GM19463 (cell line): ENCODE data around the gene BTBD9.
A peak's percentile ranks its signal among the peaks of the same experiment; 100 is the strongest.
"Not testable (repeated sequence)": the region's sequence is repeated elsewhere in the genome, so short reads cannot be mapped to it uniquely, and the experiment has no call there.

Experiments
- ATAC-seq: cut with Tn5 transposase; IDR thresholded peaks from one replicate; pipeline ENCODE4 v1.9.1; 2021; ENCODE audit warnings: mild to moderate bottlenecking, moderate library complexity; ENCODE audit not compliant: unreplicated experiment

BTBD9 gene

DNA sequence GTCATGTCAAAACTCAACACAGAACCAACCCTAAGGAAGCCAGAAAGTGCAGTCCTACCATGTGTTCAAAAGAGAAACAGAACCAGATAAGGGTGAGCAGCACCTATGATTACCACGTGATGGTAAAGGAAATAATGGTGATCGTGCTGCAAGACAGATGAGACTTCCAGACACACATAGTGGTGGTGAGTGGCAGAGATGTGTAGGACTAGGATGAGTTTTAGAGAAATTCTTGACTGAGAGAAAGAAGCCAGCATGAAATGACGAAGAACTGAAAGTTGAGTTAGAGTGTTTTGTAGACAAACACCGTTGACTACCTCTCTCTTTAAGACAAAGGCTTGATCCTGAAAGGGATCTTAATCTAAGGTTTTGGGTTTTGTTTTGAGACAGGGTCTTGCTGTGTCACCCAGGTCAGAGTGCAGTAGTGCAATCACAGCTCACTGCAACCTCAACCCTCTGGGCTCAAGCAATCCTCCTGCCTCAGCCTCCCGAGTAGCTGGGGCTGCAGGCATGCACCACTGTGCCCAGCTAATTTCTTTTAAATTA lies 10.6 kb upstream of the BTBD9 start:
- ATAC-seq, result no peak

DNA sequence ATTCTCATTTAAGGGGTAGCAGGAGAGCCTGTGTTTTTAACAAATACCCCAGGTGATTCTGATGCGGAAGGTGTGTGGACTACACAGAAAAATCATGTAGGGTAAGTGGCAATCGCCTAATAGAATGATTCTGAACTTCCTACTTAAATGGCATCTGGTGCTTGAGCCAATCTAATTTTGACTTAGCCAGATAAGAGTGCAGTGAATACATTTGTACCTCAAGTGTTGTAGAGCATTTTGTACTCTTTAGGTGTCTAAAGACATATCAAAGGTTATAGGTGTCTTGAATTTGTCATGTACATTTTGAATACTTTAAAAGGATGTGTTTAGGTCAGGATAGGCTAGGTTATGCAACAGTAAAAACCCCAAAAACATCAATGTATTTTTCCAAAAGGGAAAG lies 10.0 kb upstream of the BTBD9 start:
- no peak for ATAC-seq

DNA sequence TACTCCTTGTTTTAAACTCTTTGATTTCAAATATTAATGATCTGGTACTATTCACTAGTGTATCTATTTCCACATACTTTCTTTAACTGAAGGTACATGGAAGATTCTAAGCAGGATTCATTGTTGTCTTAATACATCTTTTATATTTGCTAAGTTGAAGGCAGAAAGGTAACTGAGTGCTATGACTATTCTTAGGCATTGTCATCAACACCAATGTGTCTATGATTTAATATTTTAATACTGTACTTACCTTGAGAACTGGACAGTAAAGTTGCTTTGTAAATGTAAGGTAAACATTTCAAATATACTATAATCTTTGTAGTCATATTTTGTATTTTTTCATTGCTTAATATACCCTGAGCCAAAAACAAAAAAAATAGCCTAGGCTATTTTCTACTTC lies 8.9 kb upstream of the BTBD9 start:
- ATAC-seq, result no peak

DNA sequence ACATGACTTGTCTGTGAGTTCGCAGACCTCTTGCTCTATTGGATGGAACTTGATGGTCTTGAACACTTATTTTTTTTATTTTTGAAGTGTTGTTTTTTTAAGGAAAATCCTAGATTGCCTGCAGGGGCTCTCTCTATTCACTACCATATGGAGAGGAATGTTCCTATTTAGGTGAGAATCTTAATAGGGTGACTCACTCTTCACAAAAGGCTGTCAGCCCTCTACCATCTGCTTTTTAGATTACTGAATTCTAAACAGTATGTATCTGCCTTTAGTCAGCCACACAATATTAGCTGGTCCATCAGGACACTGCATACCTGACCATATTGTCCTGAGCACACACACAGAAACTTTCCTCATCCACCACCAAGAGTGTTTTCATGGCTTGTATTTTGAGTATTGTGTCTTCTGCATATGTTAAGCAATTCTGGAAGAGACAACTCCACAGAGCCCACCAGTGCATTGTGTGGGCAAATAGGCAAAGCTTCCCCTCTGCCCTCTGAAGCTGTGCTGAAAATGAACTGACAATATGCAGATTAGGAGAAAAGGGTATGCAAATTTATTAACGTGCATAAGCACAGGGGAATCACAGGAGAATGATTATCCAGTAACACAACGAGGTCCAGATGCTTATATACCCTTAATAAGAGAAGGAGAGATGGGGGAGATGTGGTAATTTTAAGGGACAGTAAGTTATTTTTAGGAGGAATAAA lies 6.6 kb upstream of the BTBD9 start:
- ATAC-seq, result no peak

DNA sequence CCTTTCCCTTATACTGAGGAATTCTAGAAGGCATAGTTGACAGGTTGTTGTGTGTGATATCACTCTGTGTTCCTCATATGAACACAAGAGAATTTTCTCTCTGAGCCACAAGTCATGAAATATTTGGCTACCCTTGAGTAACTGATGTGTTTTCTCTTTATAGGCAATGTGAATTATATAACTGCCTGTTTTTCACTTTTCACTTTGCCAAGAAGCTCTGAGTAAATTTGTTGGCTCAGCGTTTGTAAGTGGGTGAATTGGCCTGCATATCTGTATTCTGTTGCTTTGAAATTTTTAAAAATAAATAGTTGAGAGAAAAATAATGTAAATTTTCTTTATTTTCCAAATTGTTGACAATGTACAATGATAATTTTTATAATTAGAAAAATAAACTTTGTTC lies 5.2 kb upstream of the BTBD9 start:
- ATAC-seq, result no peak

DNA sequence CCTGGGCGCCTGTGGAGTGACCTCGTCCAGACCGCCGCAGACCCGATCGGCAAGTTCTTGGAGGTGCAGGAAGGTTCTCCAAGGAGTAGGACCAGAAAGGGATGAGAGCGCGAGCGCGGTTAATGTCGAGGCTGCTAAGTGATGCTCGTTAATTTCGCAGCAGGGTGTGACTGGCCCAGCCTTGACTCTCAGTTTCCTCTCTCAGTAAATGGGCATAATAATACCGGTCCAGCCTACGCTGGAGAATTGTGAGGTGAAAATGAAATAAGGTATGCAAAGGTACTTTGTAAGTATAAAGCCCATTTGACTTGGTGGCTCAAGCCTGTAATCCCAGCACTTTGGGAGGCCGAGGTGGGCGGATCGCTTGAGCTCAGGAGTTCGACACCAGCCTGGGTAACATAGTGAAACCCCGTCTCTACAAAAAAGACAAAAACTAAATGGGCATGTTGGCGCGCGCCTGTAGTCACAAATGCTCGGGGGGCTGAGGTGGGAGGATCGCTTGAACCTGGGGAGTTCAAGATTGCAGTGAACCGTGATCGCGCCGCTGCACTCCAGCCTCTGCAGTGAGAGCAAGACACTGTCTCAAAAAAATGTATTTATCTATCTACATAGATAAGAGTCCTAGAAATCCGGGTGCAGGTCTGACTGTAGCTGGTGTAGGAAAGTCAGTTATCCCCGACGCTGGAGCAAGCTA lies 634 bp upstream of the BTBD9 start:
- no peak for ATAC-seq

DNA sequence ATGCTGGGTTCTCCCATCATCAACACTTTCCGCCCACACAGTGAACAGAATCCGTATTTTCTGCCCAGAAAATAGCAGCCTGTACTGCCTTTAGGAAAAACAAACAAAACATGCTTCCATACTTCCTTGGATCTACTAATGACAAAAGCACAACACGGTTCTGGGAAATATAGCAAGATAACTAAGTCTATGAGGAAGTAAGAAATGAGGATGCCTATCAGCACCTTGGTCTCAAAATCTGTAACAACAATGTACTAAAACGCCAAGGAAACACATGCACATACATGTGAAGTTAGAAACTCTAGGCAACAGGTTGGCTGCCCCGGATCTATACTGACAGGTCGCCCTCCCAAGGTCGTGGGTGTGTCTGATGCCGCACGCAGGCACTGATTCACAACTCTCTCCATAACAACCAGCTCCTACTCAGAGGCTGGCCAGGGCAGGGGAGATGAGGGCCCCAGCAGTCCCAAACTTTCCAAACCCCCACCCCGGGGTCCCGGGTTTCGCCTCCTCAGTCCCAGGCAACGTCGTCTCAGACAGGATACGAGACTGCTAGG lies 710 bp downstream of the BTBD9 start:
- peak; percentile 28 for ATAC-seq

DNA sequence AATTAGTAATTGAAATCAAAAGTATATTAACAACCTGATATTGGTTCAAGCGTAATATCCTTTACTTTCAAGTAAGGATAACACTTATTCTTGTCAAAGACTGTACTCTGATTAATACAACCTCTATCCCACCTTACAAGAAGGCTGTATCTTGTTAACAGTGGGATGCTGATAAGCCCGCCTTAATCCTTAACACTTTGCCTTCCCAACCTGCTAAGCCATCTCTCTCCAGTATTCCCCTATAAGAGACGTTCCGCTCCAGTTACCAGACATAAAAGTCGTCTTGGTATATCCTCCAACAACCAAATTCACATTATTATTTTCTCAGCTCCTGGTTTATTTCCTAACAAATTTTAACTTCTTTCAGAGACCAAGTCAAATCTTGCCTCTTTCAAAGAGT lies 2.0 kb downstream of the BTBD9 start:
- ATAC-seq, result no peak

DNA sequence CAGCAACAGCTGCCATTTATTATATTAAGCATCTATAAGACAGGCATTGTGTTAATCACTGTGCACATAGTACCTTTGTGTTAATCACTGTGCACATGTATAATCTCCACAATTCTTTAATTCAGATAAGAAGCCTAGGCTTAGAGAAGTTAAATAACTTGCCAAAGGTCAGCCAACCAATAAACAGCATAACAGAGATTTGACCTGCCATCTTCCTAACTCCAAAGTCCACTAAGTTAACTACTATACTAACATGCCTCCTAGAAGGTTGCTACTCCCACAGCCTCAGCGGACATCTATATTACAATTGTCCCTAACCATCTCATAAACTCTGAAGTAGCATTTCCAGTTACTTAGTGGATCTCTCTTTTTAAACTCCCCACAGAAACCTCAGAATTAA lies 3.7 kb downstream of the BTBD9 start:
- no peak for ATAC-seq

DNA sequence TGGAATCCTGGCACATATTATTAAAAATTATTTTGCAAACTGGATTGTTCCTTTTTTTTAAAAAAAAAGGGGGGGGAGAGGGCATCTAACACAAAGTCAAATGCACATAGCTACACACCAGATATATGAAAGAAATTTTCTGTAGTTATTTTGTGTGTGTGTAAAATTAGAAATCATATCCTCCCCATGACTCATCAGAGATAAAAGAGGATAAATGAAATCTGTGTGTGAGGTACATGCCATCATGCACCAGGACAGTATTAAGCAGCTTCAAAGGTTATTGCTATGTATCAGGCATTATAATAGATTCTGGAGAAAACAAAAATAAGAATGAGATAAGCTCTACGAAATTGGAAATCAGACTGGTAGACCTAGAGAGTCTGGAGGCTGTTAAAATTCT lies 5.2 kb downstream of the BTBD9 start:
- ATAC-seq, result no peak

DNA sequence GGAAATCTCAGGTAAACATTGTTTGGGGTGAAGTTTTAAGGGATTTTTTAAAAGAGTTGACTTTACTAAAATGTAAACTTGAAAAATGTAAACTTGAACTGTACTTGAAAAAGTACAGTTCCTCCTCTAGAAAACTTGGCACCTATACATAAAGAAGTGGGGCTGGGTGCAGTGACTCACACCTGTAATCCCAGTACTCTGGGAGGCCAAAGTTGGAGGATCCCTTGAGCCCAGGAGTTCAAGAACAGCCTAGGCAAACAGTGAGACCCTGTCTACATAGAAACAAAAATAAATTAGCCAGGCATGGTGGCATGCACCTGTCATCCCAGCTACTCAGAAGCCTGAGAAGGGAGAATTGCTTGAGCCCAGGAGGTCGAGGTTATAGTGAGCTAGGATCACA lies 7.2 kb downstream of the BTBD9 start:
- ATAC-seq, result no peak

DNA sequence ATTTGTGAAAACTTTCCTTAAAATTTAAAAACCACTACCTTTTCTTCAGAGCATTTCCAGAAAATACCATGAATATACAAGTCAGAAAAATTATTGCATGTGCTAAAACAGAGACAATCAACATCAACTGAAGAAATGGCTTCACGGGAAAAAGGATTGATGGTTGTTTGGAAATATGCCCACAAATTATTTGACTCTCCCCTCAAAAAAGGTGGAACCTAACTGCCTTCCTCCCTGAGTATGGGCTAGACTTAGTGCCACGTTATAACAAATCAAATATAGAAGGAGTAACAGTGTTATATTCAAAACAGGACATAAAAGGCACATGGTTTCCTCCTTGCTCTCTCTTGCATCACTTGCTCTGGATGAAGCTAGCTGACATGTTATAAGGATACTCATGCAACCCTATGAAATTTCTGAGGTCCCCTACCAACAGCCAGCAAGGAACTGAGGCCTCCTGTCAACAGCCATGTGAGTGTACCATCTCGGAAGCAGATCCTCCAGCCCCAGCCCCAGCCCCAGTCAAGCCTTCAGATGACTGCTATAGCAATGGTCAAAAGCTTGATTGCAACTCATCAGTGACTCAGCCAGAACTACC lies 8.4 kb downstream of the BTBD9 start:
- no peak for ATAC-seq

DNA sequence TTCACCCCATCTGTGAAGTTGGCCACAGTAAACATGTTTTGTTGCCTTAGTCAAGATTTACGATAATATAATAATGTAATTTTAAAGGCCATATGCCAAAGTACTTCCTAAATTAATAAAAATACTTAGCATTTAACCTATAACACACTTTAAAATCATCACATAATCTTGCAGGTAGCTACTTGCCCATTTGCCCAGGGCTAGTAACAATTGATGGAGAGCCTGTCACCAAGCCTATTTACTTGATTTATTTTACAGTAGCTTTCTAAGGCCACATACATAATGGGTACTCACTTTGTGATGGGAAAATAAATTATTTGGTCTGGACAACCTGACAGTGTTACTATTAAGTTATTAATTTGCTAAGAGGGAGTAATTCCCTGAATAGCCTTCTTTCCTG lies 14.5 kb downstream of the BTBD9 start:
- ATAC-seq, result no peak

DNA sequence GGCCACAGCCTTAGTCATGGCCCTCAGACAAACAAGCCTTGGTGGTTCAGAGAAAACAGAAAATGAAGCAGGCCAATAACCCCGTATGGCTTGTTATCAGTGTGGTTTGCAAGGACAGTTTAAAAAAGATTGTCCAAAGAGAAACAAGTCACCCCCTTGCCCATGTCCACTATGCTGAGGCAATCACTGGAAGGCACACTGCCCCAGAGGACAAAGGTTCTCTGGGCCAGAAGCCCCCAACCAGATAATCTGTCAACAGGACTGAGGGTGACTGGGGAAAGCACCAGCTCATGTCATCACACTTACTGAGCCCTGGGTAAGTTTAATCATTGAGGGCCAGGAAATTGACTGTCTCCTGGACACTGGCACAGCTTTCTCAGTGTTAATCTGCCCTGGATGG lies 20.4 kb downstream of the BTBD9 start:
- ATAC-seq, result not testable (repeated sequence)

DNA sequence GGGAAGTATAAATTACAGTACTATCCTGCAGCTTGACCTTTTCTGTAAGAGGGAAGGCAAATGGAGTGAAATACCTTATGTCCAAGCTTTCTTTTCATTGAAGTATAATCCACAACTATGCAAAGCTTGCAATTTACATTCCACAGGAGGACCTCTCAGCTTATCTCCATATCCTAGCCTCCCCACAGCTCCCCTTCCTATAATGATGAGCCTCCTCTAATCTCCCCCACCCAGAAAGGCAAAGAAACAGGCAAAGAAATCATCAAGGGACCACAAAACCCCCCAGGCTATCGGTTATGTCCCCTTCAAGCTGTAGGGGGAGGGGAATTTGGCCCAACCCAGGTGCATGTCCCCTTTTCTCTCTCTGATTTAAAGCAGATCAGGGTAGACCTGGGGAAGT lies 21.4 kb downstream of the BTBD9 start:
- ATAC-seq, result not testable (repeated sequence)

DNA sequence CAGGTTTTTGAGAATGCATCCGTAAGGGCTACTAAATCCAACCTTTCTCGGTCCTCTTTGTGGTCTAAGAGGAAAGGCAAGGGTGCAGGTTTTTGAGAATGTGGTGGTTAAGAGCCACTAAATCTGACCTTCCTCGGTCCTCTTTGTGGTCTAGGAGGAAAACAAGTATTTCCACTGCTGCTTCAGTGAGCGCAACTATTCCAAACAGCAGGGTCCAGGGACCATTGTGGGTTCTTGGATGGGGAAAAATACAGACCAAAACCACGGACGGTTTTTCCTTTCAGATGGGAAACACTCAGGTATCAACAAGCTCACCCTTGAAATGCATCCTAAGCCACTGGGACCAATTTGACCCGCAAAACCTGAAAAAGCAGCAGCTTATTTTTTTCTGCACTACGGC lies 21.9 kb downstream of the BTBD9 start:
- no peak for ATAC-seq

DNA sequence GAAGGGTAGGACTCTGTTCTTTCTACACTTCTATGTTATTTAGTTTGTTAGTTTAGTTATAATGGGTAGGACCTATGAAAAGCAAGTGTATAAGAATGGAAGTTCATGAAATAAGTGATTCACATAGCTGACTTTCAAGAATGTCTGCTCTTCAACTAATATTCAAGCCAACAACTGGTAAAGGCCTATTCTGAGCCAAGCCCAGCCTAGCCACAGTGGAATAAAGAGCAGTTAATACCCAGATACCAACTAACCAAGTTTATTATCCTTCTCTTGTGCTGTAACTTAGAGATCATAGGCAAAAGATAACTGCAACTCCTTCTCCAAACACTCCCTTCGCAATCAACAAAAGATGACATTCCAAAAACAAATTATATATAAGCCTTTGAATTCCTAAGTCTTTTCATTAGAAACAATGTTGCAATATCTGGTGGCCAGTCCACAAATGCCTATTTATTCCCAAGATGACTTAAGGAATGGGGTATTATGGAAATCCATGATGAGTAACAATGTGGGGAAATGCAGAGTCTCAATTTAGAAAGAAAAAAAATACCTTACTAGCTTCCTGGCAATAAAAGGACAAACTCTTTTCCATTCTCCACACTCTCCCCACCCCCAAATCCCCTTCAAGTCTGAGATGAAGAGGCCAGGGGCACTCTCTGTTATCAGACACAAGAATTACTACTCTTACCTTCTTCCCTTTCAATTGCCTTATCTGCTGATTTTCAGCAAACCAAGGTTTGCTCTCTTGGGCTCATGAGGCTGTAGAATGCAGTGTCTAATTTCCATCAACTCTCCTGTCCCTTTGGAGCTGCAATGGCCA lies 27.4 kb downstream of the BTBD9 start:
- no peak for ATAC-seq

DNA sequence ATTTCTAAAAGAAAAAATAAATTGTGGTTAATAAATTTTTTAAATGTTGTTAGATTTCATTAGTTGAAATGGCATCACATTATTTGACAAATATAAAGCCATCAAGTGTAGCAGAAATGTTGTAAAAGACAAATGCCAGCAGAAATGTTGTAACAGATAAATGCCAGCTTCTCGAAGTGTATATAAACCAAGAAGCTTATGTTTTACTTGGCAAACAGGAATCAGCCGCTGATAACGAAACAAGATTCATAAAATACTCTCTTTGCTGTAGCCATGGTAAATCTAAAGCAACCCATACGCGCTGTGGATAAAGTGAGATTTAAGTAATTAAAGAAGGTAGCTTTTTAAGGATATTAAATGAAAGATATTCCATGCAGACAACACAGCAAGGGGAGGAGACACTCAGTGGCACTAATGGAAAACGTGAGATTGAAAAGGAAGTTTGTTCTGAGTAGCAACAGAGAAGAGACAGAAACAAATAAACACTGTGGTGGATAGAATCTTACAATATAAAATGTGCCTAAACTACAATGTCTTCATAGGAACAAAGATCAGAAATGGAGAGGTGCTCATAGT lies 29.6 kb downstream of the BTBD9 start:
- no peak for ATAC-seq

DNA sequence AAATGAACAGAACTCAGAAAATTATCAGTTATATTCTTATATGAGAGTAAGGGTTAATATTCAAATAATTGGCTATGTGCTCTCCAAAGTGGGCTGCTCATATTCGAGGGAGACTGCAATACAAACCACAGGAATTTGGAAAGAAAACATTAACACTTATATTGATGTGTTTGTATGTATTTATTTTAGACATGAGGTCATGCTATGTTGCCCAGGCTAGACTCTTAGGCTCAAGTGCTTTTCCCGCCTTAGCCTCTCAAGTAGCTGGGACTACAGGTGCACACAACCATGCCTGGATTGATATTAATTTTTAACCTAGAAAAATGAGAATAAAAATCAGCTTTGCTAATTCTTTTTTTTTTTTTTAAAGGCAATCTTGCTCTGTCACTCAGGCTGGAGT lies 35.0 kb downstream of the BTBD9 start:
- ATAC-seq, result no peak

DNA sequence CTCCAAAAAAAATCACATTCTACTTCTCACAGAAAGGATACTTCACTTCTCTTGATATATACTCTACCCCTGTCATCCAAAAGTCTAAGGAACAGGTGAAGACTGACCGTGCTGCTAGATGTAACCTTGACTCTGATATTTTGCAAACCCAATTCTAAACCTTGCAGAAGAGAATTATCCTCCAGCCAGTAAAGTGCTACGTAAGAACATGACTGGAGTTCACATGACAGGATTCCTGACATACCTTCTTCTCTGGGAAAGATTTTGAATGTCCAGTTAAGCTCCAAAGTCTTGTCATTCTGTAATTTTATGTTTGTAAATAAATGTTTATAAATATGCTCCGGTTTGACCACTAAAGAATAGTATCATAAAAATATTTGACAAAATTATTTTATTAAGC lies 35.8 kb downstream of the BTBD9 start:
- no peak for ATAC-seq

DNA sequence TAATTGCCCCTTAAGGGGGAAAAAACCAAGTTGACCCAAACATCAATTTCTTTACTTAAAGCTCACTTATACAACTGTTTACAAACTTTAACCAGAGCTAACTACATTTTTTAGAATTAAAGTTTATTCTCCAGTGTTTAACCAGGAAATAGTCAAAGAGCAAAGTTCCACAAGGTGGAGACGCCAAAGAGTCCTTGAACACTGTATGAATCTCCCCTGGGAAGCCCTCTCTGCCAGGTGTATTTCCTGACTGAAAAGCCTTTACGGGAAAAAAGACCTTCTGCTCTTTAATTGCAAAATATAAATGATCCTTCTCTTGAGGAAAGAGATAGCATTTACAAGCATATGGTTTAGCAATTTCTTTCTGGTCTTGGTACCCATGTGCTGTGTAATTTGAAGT lies 36.2 kb downstream of the BTBD9 start:
- no peak for ATAC-seq
